Measurements from ENCODE around the gene SBF2. TPM values are rescaled to one million over a fixed set of nuclear protein-coding genes. Genes with fewer than 3 reads are reported as not detected.

SBF2 gene
- total and polyA plus RNA-seq, 9 of the 15 experiments (the other 6 are each of a cell fraction or from before 2014, with no cell fraction given), result 0.80 to 9.5 (median 5.0) TPM

DNA sequence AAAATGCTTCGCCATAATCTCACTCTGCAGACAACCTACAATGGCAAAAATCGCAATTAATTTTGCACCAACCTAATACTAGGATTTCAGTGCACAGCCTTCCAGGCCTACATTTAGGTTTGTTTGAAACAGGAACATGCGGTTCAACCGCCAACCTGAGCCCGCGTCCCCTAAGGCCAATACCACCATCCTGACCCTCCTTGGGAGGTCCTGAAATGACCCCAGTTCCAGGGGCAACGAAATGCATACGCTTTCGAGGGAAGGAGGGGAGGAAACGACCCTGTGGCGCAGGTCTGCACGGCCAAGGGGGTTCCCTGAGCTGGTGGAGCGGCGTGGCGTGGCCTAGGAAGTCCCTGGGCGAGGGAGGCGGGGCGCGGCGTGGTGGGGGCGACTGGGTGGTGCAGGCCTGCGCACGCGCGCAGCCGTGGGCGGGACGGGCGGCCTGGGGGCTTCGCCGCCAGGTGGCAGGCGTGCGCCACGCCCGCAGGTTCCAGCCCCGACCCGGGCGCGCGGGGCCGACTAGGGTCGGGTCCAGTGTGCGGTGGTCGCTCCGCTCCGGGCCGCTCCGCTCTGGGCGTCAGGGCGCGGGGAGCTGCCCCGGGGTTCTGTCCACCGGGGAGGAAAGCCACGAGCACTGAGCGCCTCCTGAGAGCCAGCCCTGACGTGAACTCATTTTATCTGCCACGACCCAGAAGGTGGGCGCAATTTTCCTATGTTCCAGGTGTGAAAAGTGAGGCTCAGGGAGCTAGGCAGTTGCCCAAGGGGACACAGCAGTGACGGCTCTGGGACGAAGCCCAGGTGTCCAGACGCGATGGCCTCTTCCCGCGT lies 536.0 kb downstream of the SBF2 start (continued):
- TF ChIP-seq MCM2 (IDR thresholded peaks at IDR 0.05; ENCODE audit: low read depth), result no peak
- TF ChIP-seq CTCFL (IDR thresholded peaks at IDR 0.05; ENCODE audit: borderline replicate concordance, insufficient read depth, low read depth, low read length, poor library complexity, severe bottlenecking), result peak; percentile 16
- TF ChIP-seq GABPB2 (CRISPR knock-in tag; conservative IDR thresholded peaks at IDR 0.05), result no peak
- no peak for TF ChIP-seq ZNF212 (CRISPR knock-in tag; IDR thresholded peaks at IDR 0.05)
- no peak for TF ChIP-seq ZNF253 (CRISPR knock-in tag; conservative IDR thresholded peaks at IDR 0.05)
- TF ChIP-seq, protein P1, sequence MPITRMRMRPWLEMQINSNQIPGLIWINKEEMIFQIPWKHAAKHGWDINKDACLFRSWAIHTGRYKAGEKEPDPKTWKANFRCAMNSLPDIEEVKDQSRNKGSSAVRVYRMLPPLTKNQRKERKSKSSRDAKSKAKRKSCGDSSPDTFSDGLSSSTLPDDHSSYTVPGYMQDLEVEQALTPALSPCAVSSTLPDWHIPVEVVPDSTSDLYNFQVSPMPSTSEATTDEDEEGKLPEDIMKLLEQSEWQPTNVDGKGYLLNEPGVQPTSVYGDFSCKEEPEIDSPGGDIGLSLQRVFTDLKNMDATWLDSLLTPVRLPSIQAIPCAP (CRISPR knock-in tag; IDR thresholded peaks at IDR 0.05; ENCODE audit: borderline replicate concordance), result no peak
- TF ChIP-seq KLF16 (IDR thresholded peaks at IDR 0.05), result no peak
- TF ChIP-seq HNRNPUL1 (IDR thresholded peaks at IDR 0.05; ENCODE audit: low read length), result no peak
- TF ChIP-seq, protein P2, sequence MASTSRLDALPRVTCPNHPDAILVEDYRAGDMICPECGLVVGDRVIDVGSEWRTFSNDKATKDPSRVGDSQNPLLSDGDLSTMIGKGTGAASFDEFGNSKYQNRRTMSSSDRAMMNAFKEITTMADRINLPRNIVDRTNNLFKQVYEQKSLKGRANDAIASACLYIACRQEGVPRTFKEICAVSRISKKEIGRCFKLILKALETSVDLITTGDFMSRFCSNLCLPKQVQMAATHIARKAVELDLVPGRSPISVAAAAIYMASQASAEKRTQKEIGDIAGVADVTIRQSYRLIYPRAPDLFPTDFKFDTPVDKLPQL (IDR thresholded peaks at IDR 0.05; ENCODE audit: extremely low read depth, insufficient read length), result no peak
- no peak for TF ChIP-seq TFAM (CRISPR knock-in tag; conservative IDR thresholded peaks at IDR 0.05)
- TF ChIP-seq KLF10 (CRISPR knock-in tag; IDR thresholded peaks at IDR 0.05), result no peak
- TF ChIP-seq MEIS2 (IDR thresholded peaks at IDR 0.05; ENCODE audit: partially characterized antibody), result peak; percentile 56
- no peak for TF ChIP-seq BMI1 (IDR thresholded peaks at IDR 0.05; ENCODE audit: low read length)
- no peak for TF ChIP-seq NR3C1 (CRISPR knock-in tag; IDR thresholded peaks at IDR 0.05)
- TF ChIP-seq, protein P3, sequence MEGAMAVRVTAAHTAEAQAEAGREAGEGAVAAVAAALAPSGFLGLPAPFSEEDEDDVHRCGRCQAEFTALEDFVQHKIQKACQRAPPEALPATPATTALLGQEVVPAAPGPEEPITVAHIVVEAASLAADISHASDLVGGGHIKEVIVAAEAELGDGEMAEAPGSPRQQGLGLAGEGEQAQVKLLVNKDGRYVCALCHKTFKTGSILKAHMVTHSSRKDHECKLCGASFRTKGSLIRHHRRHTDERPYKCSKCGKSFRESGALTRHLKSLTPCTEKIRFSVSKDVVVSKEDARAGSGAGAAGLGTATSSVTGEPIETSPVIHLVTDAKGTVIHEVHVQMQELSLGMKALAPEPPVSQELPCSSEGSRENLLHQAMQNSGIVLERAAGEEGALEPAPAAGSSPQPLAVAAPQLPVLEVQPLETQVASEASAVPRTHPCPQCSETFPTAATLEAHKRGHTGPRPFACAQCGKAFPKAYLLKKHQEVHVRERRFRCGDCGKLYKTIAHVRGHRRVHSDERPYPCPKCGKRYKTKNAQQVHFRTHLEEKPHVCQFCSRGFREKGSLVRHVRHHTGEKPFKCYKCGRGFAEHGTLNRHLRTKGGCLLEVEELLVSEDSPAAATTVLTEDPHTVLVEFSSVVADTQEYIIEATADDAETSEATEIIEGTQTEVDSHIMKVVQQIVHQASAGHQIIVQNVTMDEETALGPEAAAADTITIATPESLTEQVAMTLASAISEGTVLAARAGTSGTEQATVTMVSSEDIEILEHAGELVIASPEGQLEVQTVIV (CRISPR knock-in tag; IDR thresholded peaks at IDR 0.05; ENCODE audit: borderline replicate concordance), result no peak
- TF ChIP-seq IFI16 (CRISPR knock-in tag; IDR thresholded peaks at IDR 0.05), result no peak
- TF ChIP-seq CBFA2T2 (conservative IDR thresholded peaks at IDR 0.05), result no peak
- TF ChIP-seq CREB3L1 (IDR thresholded peaks at IDR 0.05; ENCODE audit: borderline replicate concordance, low read depth), result no peak
- no peak for TF ChIP-seq ZFP1 (CRISPR knock-in tag; IDR thresholded peaks at IDR 0.05)
- no peak for TF ChIP-seq PCBP2 (IDR thresholded peaks at IDR 0.05; ENCODE audit: low read depth, low read length, poor library complexity, severe bottlenecking)
- TF ChIP-seq MAFF (IDR thresholded peaks at IDR 0.05; ENCODE audit: low read length), result no peak
- no peak for TF ChIP-seq ZNF217 (CRISPR knock-in tag; IDR thresholded peaks at IDR 0.05)
